Adrenal gland (tissue), 5 donors: ENCODE results near the gene FRMD3.

Source experiments
- POLR2A ChIP-seq, 2 donors: fragments of 450-650 bp; IDR thresholded peaks; one replicate each; pipeline ENCODE4 v1.6.1; 2017; ENCODE audit warnings: antibody characterized with exemption in 2 of 2, mild to moderate bottlenecking in 2 of 2, moderate library complexity in 1 of 2
- TF ChIP-seq, protein P1 (sequence below), 6 experiments: fragments of 450-650 bp in 4 of 6; fragments of 200-600 bp in 2 of 6; sonication (generic) in 1 of 6; IDR thresholded peaks; 1 replicate in 5 of 6; 2 replicates in 1 of 6; pipeline versions ENCODE4 v1.5.1 to v1.8.0; 2016 to 2021; ENCODE audit warnings: antibody characterized with exemption in 6 of 6, mild to moderate bottlenecking in 2 of 6, moderate library complexity in 1 of 6
- donor health status: DM: no; HTN: no; CAD: no.

DNA sequence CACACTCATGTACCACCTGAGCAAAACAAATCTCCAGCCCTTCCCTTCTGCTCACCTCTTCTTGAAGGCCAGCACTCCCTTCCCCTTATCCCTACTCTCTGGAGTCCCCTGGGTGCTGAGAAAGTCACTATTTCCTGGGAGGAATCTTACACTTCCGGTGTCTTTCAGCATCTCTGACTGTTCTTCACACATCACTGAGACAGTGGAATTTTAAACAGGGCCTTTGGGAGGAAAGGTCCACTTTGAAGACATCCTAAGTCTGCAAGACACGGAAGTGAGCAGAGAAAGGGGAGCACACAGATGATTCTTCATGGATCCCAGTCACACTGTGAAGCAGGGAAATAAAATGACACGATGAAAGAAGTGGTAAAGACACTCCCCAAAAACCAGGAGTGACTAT, 25.6 kb downstream of the FRMD3 start:
- TF ChIP-seq, protein P1, sequence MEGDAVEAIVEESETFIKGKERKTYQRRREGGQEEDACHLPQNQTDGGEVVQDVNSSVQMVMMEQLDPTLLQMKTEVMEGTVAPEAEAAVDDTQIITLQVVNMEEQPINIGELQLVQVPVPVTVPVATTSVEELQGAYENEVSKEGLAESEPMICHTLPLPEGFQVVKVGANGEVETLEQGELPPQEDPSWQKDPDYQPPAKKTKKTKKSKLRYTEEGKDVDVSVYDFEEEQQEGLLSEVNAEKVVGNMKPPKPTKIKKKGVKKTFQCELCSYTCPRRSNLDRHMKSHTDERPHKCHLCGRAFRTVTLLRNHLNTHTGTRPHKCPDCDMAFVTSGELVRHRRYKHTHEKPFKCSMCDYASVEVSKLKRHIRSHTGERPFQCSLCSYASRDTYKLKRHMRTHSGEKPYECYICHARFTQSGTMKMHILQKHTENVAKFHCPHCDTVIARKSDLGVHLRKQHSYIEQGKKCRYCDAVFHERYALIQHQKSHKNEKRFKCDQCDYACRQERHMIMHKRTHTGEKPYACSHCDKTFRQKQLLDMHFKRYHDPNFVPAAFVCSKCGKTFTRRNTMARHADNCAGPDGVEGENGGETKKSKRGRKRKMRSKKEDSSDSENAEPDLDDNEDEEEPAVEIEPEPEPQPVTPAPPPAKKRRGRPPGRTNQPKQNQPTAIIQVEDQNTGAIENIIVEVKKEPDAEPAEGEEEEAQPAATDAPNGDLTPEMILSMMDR (IDR thresholded peaks at IDR 0.05), result no peak
- no peak for TF ChIP-seq POLR2A (IDR thresholded peaks at IDR 0.05)
